ENCODE results near the gene P2RX6. TPM values are rescaled to one million over a fixed set of nuclear protein-coding genes. Genes with fewer than 3 reads are reported as not detected.
A peak's percentile ranks its signal among the peaks of the same experiment; 100 is the strongest.
"Not testable (repeated sequence)": the region's sequence is repeated elsewhere in the genome, so short reads cannot be mapped to it uniquely, and the experiment has no call there.

Gene P2RX6
- total and polyA plus RNA-seq, 8 donors, result 0.09 to 2.9 (median 0.39) TPM; not detected in 1

DNA sequence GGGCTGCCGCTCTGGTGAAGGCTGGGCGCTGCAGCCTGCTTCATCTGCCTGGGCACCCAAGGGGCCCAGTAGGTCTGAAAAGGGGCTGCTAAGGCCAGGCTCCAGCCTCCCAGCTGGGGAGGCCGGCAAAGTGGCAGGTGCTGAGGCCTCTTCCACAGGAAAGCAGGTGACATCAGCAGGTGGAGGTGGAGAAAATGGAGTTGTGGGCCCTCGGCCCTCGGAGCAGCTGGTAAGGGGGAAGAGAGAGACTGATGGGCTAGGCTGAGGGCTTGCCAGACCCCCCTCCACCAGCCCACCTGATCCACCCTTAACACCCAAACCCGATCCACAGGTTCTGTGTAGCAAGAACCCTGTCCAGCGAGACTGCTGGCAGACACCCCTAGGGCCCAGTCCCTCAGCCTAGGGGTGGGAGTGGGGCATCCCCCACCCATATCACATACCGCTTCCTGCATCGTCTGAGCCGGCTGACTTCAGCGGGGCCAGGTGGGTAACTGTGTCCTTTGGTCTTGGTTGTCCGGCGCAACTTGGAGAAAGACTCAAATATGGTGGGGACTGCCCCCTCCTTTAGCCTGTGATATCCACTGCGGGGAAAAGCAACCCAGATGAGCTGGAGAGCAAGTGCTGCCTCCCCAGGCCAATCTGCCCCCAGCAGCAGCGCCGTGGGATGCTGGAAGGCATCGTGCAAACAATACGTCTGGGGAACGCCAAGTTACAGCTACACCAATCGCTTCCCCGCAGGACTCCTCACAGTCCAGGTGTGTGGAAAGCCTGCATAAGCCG, 14.6 kb upstream of the P2RX6 start:
- no peaks in the 10 kb centered on the region for H3K9me3 ChIP-seq
- ATAC-seq (no peak), FAIRE-seq (no peak), DNase-seq (peak in 1 of 6 donors; percentile 54)
- intact Hi-C loops (cut with DNase I), result no loop called here
- H3K27ac ChIP-seq, result peak overlapping the region in 3 of 4 donors; percentile 98 to 99 (median 99)
- H3K4me3 ChIP-seq, result peak overlapping the region in 3 of 4 donors; percentile 60 to 74 (median 72)
- peaks cover 0 to 13% (median 5%) of the 10 kb centered on the region in 3 donors for H3K36me3 ChIP-seq
- TF ChIP-seq, protein P1, sequence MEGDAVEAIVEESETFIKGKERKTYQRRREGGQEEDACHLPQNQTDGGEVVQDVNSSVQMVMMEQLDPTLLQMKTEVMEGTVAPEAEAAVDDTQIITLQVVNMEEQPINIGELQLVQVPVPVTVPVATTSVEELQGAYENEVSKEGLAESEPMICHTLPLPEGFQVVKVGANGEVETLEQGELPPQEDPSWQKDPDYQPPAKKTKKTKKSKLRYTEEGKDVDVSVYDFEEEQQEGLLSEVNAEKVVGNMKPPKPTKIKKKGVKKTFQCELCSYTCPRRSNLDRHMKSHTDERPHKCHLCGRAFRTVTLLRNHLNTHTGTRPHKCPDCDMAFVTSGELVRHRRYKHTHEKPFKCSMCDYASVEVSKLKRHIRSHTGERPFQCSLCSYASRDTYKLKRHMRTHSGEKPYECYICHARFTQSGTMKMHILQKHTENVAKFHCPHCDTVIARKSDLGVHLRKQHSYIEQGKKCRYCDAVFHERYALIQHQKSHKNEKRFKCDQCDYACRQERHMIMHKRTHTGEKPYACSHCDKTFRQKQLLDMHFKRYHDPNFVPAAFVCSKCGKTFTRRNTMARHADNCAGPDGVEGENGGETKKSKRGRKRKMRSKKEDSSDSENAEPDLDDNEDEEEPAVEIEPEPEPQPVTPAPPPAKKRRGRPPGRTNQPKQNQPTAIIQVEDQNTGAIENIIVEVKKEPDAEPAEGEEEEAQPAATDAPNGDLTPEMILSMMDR (IDR thresholded peaks at IDR 0.05), result no peak
- H3K4me1 ChIP-seq, result peaks cover 0 to 24% (median 22%) of the 10 kb centered on the region in 3 donors
- no peaks in the 10 kb centered on the region for H3K27me3 ChIP-seq
- 41 to 44% methylated on average over 21 to 22 of the region's 22 CpGs for WGBS, 2 donors

DNA sequence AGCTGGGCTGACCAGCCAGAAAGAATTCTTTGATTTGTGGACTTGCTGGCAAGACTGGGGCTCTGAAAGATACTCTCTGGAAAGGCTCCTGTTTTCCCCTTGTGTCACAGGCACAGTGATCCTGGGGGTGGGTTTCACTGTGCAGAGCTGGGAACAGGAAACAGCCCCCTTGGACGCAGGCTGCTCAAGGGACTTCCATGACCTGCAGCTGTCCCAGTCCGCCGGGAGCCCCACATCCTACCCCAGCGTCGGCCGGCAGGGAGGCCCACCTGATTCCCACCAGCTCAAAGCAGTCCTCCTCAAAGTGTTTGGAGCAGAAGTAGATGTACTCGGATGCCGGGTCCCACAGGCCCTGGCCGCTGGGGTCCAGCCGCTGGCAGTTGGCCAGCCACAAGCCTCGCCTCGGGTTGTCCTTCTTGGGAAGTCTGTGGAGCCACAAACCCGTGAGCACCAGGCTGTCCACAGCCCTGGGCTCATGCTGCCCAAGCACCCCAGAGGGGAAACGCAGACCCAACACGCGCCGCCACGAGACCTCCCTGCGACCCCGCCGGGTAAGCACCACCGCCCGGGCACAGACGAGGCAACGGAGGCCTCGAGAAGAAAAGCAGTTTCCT, 13.9 kb upstream of the P2RX6 start:
- H3K36me3 ChIP-seq, result peaks cover 0 to 10% (median 5%) of the 10 kb centered on the region in 3 donors
- 1 to 2% methylated on average over 23 to 26 of the region's 26 CpGs for WGBS, 2 donors
- H3K27ac ChIP-seq, result peak overlapping the region; percentile 98 to 99 (median 98)
- H3K4me1 ChIP-seq, result peaks cover 0 to 24% (median 22%) of the 10 kb centered on the region in 3 donors
- peak overlapping the region; percentile 46 to 74 (median 66) for H3K4me3 ChIP-seq
- ATAC-seq (peak in 1 of 4 donors; percentile 0), FAIRE-seq (no peak), DNase-seq (peak in 3 of 6 donors; percentile 25 to 90 (median 73))
- H3K9me3 ChIP-seq, result no peaks in the 10 kb centered on the region
- intact Hi-C loops (cut with DNase I), result no loop called here
- H3K27me3 ChIP-seq, result no peaks in the 10 kb centered on the region
- TF ChIP-seq, protein P1 (IDR thresholded peaks at IDR 0.05), result no peak

DNA sequence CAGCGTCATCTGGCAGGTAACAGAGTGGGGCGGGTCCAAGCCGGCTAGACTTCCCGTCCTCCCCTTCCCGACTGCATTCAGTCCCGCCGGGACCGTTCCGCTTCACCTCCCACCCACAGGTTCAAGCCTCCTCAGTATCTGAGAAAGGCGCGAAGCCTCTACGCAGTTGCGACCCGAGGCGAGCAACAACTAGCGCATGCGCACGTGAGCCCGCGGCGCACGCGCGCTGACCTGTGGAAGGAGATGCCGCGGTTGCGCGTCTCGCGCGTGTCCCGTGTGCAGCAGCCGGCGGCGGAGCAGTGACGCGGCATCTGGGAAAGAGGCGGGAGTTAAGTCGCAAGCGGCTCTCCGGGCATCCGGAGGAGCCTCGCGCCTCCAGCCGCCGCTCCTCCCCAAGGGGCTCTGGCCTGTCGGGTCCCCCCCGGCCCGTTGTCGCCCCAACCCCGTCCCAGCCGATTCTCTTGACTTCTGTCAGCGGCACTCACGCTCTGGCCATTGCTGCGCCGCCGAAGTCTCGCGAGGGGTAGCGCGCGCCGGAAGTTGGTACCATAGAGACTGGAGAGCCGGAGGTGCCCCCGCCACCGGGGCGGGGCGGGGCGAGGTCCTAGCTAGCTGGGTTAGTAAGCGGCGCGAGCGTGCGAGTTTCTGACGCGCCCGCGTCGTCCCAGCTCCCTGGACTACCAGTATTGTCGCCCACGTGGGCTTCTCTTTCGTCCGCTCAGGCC, 13.2 kb upstream of the P2RX6 start, which contains the start of gene THAP7:
Gene THAP7, minus strand, starts transcription at position 518 of the 725 bp plus-strand sequence. Its CDS starts 207 bp downstream, at position 311.
- peak within 1 kb of the TSS; percentile 98 to 99 (median 98) for H3K27ac ChIP-seq
- H3K4me3 ChIP-seq, result peak within 1 kb of the TSS; percentile 46 to 74 (median 66)
- H3K4me1 ChIP-seq, result peaks cover 0 to 24% (median 22%) of the 10 kb centered on the region in 3 donors
- intact Hi-C loops (cut with DNase I), result no loop called here
- peak; percentile 95 to 98 (median 96) for DNase-seq
- WGBS, 2 donors, result 0% methylated on average over 80 to 83 of the region's 83 CpGs
- FAIRE-seq, result no peak
- no peaks in the 10 kb centered on the region for H3K9me3 ChIP-seq
- H3K36me3 ChIP-seq, result peaks cover 0 to 10% (median 5%) of the 10 kb centered on the region in 3 donors
- H3K27me3 ChIP-seq, result no peaks in the 10 kb centered on the region
- peak; percentile 93 to 98 (median 94) for ATAC-seq
- TF ChIP-seq, protein P1 (IDR thresholded peaks at IDR 0.05), result no peak

GRCh38 chr22:21003782-21004181, 11.2 kb upstream of the P2RX6 start:
- H3K36me3 ChIP-seq, result peaks cover 0 to 10% (median 5%) of the 10 kb centered on the region in 3 donors
- no peak overlapping the region for H3K4me3 ChIP-seq
- H3K9me3 ChIP-seq, result no peaks in the 10 kb centered on the region
- H3K27ac ChIP-seq, result no peak overlapping the region
- ATAC-seq, result no peak
- no peak for DNase-seq
- peaks cover 0 to 24% (median 22%) of the 10 kb centered on the region in 3 donors for H3K4me1 ChIP-seq
- intact Hi-C loops (cut with DNase I), result no loop called here
- WGBS, 2 donors, result 60 to 63% methylated on average over 4 of the region's 4 CpGs
- H3K27me3 ChIP-seq, result no peaks in the 10 kb centered on the region
- TF ChIP-seq, protein P1 (IDR thresholded peaks at IDR 0.05), result no peak
- FAIRE-seq, result no peak

DNA sequence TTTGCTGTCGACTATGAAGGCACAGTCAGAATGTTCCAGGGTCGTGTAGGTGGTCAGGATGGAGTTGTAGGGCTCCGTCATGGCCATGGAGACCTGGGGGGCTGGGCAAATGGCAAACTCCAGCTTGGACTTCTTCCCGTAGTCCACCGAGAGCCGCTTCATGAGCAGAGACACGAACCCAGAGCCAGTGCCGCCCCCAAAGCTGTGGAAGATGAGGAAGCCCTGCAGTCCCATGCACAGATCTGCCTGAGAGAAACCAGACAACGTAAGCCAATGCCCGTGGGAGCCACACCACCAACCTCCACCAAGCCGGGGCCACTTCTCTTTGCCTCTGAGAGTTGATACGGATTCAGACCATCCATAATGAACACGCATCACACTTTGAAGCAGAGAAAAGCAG, 5.8 kb upstream of the P2RX6 start:
- ATAC-seq; H3K27me3 ChIP-seq; H3K9me3 ChIP-seq; DNase-seq; H3K27ac ChIP-seq; intact Hi-C loops (cut with DNase I); H3K36me3 ChIP-seq; FAIRE-seq; H3K4me3 ChIP-seq; H3K4me1 ChIP-seq: not testable (repeated sequence)
- WGBS, 2 donors, result 74 to 83% methylated on average over 13 of the region's 13 CpGs
